Measurements from ENCODE around the gene ST6GALNAC4.

DNA sequence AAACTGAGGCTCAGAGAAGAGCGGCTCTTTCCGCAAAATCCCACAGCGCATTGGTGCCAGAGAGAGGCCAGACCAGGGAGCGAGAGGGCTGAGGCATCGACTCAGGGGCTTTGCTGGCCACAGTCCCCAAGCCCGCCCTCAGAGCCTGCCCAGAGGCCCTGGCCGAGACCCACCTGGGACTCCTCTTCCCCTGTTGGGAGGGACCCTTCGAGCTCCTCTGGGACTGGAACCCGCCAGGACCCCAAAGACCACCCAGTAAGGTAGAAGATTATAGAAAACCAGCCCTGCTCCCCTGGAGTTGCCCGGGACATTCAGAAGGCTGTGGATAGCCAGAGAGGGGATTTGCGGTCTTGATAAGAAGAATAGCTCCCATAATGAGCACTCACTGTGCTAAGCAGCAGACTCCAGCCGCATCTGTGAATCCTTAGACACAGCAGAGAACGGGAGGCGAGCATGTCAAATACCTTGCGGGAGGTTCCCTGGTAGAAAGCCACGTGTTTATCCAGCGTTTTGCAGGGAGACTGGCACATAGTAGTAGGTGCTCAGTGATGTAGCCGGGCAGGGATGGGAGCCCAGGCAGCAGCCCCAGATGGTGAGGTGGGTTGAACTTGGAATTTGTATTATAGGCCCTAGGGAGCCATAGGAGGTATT lies 38.7 kb downstream of the ST6GALNAC4 start:
- TF ChIP-seq, protein P1, sequence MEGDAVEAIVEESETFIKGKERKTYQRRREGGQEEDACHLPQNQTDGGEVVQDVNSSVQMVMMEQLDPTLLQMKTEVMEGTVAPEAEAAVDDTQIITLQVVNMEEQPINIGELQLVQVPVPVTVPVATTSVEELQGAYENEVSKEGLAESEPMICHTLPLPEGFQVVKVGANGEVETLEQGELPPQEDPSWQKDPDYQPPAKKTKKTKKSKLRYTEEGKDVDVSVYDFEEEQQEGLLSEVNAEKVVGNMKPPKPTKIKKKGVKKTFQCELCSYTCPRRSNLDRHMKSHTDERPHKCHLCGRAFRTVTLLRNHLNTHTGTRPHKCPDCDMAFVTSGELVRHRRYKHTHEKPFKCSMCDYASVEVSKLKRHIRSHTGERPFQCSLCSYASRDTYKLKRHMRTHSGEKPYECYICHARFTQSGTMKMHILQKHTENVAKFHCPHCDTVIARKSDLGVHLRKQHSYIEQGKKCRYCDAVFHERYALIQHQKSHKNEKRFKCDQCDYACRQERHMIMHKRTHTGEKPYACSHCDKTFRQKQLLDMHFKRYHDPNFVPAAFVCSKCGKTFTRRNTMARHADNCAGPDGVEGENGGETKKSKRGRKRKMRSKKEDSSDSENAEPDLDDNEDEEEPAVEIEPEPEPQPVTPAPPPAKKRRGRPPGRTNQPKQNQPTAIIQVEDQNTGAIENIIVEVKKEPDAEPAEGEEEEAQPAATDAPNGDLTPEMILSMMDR (IDR thresholded peaks at IDR 0.05; ENCODE audit: low read depth, low read length, poor library complexity, severe bottlenecking), result no peak
- TF ChIP-seq EZH2phosphoT487 (IDR thresholded peaks at IDR 0.05; ENCODE audit: borderline replicate concordance, low read length), result no peak

Measured in DOHH2 (cell line).